D721Med (cell line): Measurements from ENCODE around the gene TMEM178B.

Experiments
- DNase-seq: peaks from one replicate; pipeline ENCODE4 v3.0.0; 2011; ENCODE audit warnings: low spot score; ENCODE audit not compliant: insufficient read length
- FAIRE-seq: peaks from 2 replicates; lab custom pipeline; 2011; peaks lifted over from hg19 to GRCh38; lab: Jason Lieb, UNC
- CTCF ChIP-seq: IDR thresholded peaks from 2 replicates; pipeline ENCODE4 v1.5.1; 2012; ENCODE audit warnings: mild to moderate bottlenecking, control low read depth; ENCODE audit not compliant: insufficient read depth; ENCODE audit errors: missing control alignments

The TMEM178B gene

DNA sequence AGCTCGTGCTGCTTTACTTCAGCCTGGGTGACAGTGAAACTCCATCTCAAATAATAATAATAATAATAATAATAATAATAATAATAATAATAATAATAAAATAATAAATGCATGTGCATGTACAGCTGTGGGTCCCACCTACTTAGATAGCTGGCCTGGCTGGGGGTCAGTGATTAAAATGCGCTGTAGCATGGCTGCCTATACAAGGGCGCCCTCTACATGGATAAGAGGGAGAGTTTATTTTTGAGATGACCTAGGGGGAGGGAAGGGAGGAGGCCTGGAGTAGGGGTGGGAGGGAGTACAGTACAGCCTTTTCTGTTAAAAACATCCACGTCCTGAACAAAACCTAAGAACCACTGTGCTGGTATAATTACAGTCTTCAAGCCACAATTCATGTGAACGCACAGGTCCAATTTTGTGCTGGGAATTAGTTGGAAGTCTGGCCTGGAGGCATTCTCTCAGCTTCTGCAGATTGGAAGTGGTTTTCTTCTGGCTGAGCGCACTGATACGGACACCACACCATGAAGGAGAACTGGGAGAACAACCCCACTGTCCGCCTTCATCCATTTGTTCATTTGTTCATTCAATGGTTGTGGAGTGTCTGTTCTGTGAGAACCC lies 146.5 kb downstream of the TMEM178B start:
- DNase-seq, result peak; percentile 43
- no peak for FAIRE-seq
- peak; percentile 62 for TF ChIP-seq CTCF

- no peak for TF ChIP-seq CTCF
- DNase-seq, result no peak
- no peak for FAIRE-seq
Observed at GRCh38 chr7:141221007-141221612, 147.2 kb downstream of the TMEM178B start.

GRCh38 chr7:141225916-141226618 lies 152.2 kb downstream of the TMEM178B start:
- FAIRE-seq (no peak), DNase-seq (no peak)
- no peak for TF ChIP-seq CTCF

GRCh38 chr7:141227454-141227853 lies 153.6 kb downstream of the TMEM178B start:
- DNase-seq (no peak), FAIRE-seq (no peak)
- TF ChIP-seq CTCF, result no peak

- FAIRE-seq (no peak), DNase-seq (no peak)
- no peak for TF ChIP-seq CTCF
Observed at GRCh38 chr7:141228482-141228881, 154.6 kb downstream of the TMEM178B start.

DNA sequence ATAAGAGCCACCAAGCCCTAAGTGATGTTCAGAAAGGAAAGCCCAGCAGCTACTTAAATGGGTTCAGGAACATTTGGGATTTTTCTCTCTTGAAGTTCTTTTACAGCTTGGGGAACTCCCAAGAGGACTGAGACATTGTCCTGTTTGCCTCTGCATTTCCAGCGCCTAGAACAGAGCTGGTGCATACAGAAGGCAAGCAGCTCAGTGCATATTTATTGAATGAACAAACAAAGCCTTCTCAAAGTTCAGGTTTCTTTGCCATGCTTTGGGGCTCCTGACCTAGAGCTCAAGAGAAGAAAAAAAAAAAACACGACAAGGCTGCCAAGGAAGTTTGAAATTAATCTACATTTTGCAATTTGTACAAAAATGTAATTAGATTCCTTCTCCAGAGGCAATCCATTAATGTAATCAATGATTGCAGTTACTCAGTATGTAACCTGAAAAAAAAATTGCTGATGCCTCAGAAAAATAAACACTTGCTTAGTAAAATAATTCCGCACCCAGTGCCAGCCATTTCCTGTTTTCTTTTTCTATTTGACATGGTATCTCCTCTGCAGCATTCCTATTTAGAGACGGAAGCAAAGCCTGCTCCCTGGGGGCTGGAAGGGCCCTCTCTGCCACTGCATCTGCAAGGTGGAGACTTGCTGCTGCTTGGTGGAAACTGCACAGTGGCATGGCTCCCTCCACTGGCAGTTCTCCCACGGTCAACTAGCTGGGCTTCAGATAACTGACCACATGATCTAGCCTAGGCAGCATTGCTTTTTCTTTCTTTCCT lies 157.3 kb downstream of the TMEM178B start:
- no peak for TF ChIP-seq CTCF
- FAIRE-seq (no peak), DNase-seq (no peak)
